Psoas muscle (tissue), 8 donors: Measurements from ENCODE around the gene PLA2G4B. TPM values are rescaled to one million over a fixed set of nuclear protein-coding genes. Genes with fewer than 3 reads are reported as not detected.

Experiments
- ATAC-seq, 4 donors: fragments of 200-7000 bp; cut with Tn5 transposase; one replicate each; pipeline ENCODE4 v1.9.1; 2020; ENCODE audit warnings: moderate library complexity in 3 of 4, mild to moderate bottlenecking in 2 of 4
- DNase-seq, 2 donors: peaks; one replicate each; pipeline ENCODE4 v3.0.0-alpha.2; 2020
- H3K27ac ChIP-seq: fragments of 200-600 bp; one replicate; pipeline ENCODE4 v1.8.0; 2022
- H3K27me3 ChIP-seq, 3 donors: fragments of 200-600 bp in 1 of 3; one replicate each; pipeline versions ENCODE4 v1.6.1 to v1.8.0; 2013 to 2022; ENCODE audit warnings: low read length in 2 of 3, mild to moderate bottlenecking in 2 of 3, moderate library complexity in 1 of 3; ENCODE audit not compliant: insufficient read depth in 3 of 3
- H3K36me3 ChIP-seq, 2 donors: fragments of 200-600 bp in 1 of 2; one replicate each; pipeline versions ENCODE4 v1.6.1 to v1.8.0; 2013 to 2022; ENCODE audit warnings: low read depth in 1 of 2, mild to moderate bottlenecking in 1 of 2, moderate library complexity in 1 of 2; ENCODE audit not compliant: insufficient read depth in 1 of 2
- H3K4me1 ChIP-seq: fragments of 200-600 bp; one replicate; pipeline ENCODE4 v1.8.0; 2022
- H3K4me3 ChIP-seq: fragments of 200-600 bp; one replicate; pipeline ENCODE4 v1.8.0; 2022; ENCODE audit warnings: mild to moderate bottlenecking
- H3K9me3 ChIP-seq: fragments of 200-600 bp; one replicate; pipeline ENCODE4 v1.8.0; 2022
- CTCF ChIP-seq: fragments of 200-600 bp; IDR thresholded peaks from one replicate; pipeline ENCODE4 v1.8.0; 2022; ENCODE audit warnings: antibody characterized with exemption
- WGBS, 3 donors: extraction: QIAGEN DNeasy Blood & Tissue Kit; methylation state at CpG; one replicate each; pipeline versions ENCODE4 v1.1.6 to v1.1.7; 2013; 5-methylcytosine and 5-hydroxymethylcytosine counted together
- intact Hi-C, 2 donors: fragments of 100-400 bp; cut with DNase I; formaldehyde crosslinking; loops; one replicate each; pipeline versions ENCODE4 v1.11.0 to v1.14.2; 2022
- polyA plus RNA-seq, 3 donors: library from polyadenylated mRNA; stranded (reverse); fragments of 200-250 nt; gene quantifications; one replicate each; pipeline ENCODE4 v1.2.3, GENCODE V29; 2013
- total RNA-seq, 4 donors: library from RNA; stranded (reverse); fragmentation: NEBNext Ultra II Directional in 2 of 4; extraction: Animal tissue kit (Norgen Biotek cat#: 25700) in 2 of 4; gene quantifications; one replicate each; pipeline versions ENCODE4 v1.2.1 to v1.2.4, GENCODE V29; 2021 to 2023
- donor health status: healthy with polysubstance abuse.
- donor health status: DM: no; HTN: no; CAD: no; lungs with moderate emphysema.
- donor health status: Bipolar disorder and iron deficiency.
- donor health status: healthy.
- donor health status: DM: yes; HTN: yes; CAD: no.
- donor health status: DM: no; HTN: no; CAD: no.
- donor health status: DM: no; HTN: no; CAD: no.
- donor health status: DM: yes; HTN: yes; CAD: no.

Gene PLA2G4B
- total and polyA plus RNA-seq, 7 donors = 1.1 to 4.3 (median 1.4) TPM

GRCh38 chr15:41850482-41851166 lies 12.0 kb downstream of the PLA2G4B start:
- no peak overlapping the region for H3K27ac ChIP-seq
- peaks cover 0 to 12% (median 4%) of the 10 kb centered on the region in 3 donors for H3K27me3 ChIP-seq
- peaks cover 0 to 33% of the 10 kb centered on the region in 2 donors for H3K36me3 ChIP-seq
- no peaks in the 10 kb centered on the region for H3K9me3 ChIP-seq
- no peaks in the 10 kb centered on the region for H3K4me1 ChIP-seq
- DNase-seq (no peak), ATAC-seq (peak in 3 of 4 donors; percentile 7 to 25 (median 11))
- TF ChIP-seq CTCF = no peak
- 65 to 75% (median 66%) methylated on average over 16 of the region's 16 CpGs for WGBS, 3 donors
- no peak overlapping the region for H3K4me3 ChIP-seq
- intact Hi-C loops = no loop called here

DNA sequence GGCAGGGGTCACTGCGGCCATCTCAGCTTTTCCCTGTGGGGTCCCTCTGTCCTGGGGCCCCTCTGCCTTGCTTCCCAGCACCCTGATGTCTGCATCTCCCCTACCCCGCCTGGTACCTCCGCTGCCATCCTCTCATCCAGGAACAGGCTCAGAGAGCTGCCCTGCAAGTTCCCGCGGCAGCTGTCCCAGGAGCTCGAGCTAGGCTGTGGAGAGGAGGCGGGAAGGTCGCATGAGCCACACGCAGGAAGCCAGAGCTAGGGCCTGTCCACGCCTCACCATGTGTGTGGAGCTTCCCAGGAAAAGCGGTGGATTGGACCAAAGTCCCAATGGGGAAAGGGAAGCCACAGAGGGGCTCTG lies 12.5 kb downstream of the PLA2G4B start:
- intact Hi-C loops = no loop called here
- TF ChIP-seq CTCF = no peak
- Histone ChIP-seq H3K36me3 (peaks cover 0 to 28% of the 10 kb centered on the region in 2 donors), H3K9me3 (no peaks in the 10 kb centered on the region), H3K4me3 (no peak overlapping the region), H3K27me3 (peaks cover 0 to 12% (median 4%) of the 10 kb centered on the region in 3 donors), H3K27ac (no peak overlapping the region), H3K4me1 (no peaks in the 10 kb centered on the region)
- ATAC-seq = peak in 2 of 4 donors; percentile 7 to 21
- no peak for DNase-seq
- WGBS, 3 donors = 23 to 43% (median 25%) methylated on average over 11 of the region's 11 CpGs

GRCh38 chr15:41851755-41852370 lies 13.2 kb downstream of the PLA2G4B start:
- no peaks in the 10 kb centered on the region for H3K4me1 ChIP-seq
- no peak overlapping the region for H3K27ac ChIP-seq
- 65 to 79% (median 69%) methylated on average over 8 of the region's 8 CpGs for whole genome bisulfite sequencing, 3 donors
- H3K27me3 ChIP-seq = peaks cover 0 to 12% (median 4%) of the 10 kb centered on the region in 3 donors
- ATAC-seq (no peak), DNase-seq (no peak)
- no peak overlapping the region for H3K4me3 ChIP-seq
- H3K9me3 ChIP-seq = no peaks in the 10 kb centered on the region
- TF ChIP-seq CTCF = no peak
- peaks cover 0 to 21% of the 10 kb centered on the region in 2 donors for H3K36me3 ChIP-seq
- intact Hi-C loops = no loop called here

- Histone ChIP-seq H3K27me3 (peaks cover 0 to 12% (median 4%) of the 10 kb centered on the region in 3 donors), H3K4me1 (no peaks in the 10 kb centered on the region), H3K4me3 (no peak overlapping the region), H3K27ac (no peak overlapping the region), H3K9me3 (no peaks in the 10 kb centered on the region), H3K36me3 (peaks cover 0 to 10% of the 10 kb centered on the region in 2 donors)
- TF ChIP-seq CTCF = no peak
- ATAC-seq (no peak), DNase-seq (no peak)
- intact Hi-C loops = no loop called here
- WGBS, 3 donors = 71 to 74% (median 74%) methylated on average over 16 to 17 of the region's 17 CpGs
Observed at GRCh38 chr15:41852736-41853590, 14.3 kb downstream of the PLA2G4B start.
